A549 treated with CORT108297 at 1 μM for 4 hours (cell line): Measurements from ENCODE around the gene IGSF10. TPM values are rescaled to one million over a fixed set of nuclear protein-coding genes. Genes with fewer than 3 reads are reported as not detected.

Experiments
- total RNA-seq: library from RNA; stranded (reverse); fragments of 200-300 nt; extraction: Qiagen RNA extraction; gene quantifications from 5 replicates; pipeline ENCODE4 v1.2.3, GENCODE V29; 2022

The IGSF10 gene, protein sequence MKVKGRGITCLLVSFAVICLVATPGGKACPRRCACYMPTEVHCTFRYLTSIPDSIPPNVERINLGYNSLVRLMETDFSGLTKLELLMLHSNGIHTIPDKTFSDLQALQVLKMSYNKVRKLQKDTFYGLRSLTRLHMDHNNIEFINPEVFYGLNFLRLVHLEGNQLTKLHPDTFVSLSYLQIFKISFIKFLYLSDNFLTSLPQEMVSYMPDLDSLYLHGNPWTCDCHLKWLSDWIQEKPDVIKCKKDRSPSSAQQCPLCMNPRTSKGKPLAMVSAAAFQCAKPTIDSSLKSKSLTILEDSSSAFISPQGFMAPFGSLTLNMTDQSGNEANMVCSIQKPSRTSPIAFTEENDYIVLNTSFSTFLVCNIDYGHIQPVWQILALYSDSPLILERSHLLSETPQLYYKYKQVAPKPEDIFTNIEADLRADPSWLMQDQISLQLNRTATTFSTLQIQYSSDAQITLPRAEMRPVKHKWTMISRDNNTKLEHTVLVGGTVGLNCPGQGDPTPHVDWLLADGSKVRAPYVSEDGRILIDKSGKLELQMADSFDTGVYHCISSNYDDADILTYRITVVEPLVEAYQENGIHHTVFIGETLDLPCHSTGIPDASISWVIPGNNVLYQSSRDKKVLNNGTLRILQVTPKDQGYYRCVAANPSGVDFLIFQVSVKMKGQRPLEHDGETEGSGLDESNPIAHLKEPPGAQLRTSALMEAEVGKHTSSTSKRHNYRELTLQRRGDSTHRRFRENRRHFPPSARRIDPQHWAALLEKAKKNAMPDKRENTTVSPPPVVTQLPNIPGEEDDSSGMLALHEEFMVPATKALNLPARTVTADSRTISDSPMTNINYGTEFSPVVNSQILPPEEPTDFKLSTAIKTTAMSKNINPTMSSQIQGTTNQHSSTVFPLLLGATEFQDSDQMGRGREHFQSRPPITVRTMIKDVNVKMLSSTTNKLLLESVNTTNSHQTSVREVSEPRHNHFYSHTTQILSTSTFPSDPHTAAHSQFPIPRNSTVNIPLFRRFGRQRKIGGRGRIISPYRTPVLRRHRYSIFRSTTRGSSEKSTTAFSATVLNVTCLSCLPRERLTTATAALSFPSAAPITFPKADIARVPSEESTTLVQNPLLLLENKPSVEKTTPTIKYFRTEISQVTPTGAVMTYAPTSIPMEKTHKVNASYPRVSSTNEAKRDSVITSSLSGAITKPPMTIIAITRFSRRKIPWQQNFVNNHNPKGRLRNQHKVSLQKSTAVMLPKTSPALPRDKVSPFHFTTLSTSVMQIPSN (N-terminal part only)
- total RNA-seq, result 0.35 to 0.78 TPM (median 0.53 TPM) in 5 replicates

DNA sequence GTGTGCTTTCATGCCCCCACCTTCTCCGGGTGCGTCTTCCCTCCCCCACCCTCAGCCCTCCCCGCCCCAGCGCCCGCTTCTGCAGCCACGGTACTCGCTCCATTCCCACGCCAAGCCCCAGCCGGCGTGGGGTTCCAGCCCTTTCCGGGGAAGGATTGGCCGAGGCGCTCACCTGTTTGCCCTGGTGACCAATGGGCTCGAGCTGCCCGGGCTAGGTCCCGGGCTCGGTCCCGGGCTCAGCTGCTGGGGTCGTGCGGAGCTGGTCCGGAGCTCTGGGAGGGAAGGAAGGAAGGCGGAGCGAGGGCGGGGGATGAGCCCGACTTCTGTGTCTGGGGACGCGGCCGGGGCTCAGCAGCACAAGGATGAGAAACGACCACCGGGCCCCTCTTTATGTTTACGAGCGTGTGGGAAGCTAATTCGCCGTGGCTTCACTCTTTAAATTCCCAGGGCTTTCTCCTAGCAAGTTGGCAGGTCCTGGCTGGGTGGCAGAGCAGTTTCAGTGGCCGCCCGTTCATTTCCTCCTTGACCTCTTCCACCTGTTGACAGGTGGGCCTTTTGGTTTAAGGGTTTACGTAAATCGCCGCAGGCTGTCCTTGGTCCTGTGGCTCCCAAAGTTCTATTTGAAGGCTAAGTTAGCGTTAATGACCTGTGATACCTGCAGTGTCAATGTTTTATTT, at the start of gene IGSF10:
Gene IGSF10, minus strand, starts transcription at position 288 of the 677 bp plus-strand sequence. CDS start 2,352 bp downstream, outside the sequence.

Other genes starting within 250 kb of the IGSF10 start
- not detected in 5 replicates for gene P2RY14, start 182.5 kb downstream of the IGSF10 start, total RNA-seq
- 1.4 to 1.8 TPM (median 1.7 TPM) in 5 replicates for gene GPR87, start 144.2 kb downstream of the IGSF10 start, total RNA-seq
- not detected in 5 replicates for gene P2RY13, start 131.5 kb downstream of the IGSF10 start, total RNA-seq
- gene P2RY12, start 76.3 kb downstream of the IGSF10 start, total RNA-seq, result not detected in 5 replicates